Measurements from ENCODE around the gene APOOL.

Gene APOOL

DNA sequence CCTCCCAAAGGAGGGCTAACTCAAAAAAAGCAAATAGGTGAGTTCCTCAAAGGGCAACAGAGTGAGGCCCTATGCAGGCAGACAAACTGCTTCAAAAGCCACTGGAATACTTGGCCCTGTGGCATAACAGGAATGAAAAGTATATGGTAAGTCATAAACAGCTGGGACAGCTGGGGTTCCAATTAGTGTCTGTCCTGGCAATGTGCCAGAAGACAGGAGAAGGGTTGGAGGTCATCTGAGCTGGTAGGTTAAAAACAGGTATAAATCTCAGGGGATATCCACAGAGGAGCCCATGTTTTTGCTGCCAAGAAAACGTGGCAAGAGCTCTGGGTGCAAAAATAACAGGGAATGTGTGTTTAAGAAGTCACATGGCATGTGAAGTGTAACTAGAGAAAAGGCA lies 111.6 kb downstream of the APOOL start:
- in situ Hi-C loops (cut with HindIII; ENCODE audit: low sequenced_read_pairs) = no loop called here
- TF ChIP-seq, protein P1, sequence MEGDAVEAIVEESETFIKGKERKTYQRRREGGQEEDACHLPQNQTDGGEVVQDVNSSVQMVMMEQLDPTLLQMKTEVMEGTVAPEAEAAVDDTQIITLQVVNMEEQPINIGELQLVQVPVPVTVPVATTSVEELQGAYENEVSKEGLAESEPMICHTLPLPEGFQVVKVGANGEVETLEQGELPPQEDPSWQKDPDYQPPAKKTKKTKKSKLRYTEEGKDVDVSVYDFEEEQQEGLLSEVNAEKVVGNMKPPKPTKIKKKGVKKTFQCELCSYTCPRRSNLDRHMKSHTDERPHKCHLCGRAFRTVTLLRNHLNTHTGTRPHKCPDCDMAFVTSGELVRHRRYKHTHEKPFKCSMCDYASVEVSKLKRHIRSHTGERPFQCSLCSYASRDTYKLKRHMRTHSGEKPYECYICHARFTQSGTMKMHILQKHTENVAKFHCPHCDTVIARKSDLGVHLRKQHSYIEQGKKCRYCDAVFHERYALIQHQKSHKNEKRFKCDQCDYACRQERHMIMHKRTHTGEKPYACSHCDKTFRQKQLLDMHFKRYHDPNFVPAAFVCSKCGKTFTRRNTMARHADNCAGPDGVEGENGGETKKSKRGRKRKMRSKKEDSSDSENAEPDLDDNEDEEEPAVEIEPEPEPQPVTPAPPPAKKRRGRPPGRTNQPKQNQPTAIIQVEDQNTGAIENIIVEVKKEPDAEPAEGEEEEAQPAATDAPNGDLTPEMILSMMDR (IDR thresholded peaks at IDR 0.05; ENCODE audit: low read depth, low read length, missing control alignments) = no peak
- no peak for DNase-seq (ENCODE audit: low read depth)
- no peak overlapping the region for H3K4me3 ChIP-seq (ENCODE audit: low read depth, low read length)

DNA sequence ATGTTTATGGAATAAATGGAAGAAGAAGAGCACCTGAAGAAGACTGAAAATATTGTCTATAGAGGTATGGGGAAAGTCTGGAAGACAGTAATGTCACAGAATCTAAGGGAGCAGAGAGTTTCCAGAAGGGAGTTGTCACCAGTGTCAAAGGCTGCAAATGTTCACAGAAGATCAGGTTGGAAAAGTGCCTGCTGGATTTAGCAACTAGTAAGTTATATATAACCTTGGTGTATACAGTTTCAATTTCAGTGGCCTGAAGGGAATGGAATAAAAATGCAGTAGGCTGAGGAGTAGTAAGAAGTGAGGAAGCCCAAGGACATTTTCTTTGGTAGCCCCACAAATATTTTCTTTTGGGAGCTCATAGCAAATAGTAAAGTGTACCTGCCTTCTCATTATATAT lies 132.7 kb downstream of the APOOL start:
- in situ Hi-C loops (cut with HindIII; ENCODE audit: low sequenced_read_pairs) = no loop called here
- H3K4me3 ChIP-seq (ENCODE audit: low read depth, low read length) = no peak overlapping the region
- TF ChIP-seq, protein P1 (IDR thresholded peaks at IDR 0.05; ENCODE audit: low read depth, low read length, missing control alignments) = no peak
- DNase-seq (ENCODE audit: low read depth) = no peak

DNA sequence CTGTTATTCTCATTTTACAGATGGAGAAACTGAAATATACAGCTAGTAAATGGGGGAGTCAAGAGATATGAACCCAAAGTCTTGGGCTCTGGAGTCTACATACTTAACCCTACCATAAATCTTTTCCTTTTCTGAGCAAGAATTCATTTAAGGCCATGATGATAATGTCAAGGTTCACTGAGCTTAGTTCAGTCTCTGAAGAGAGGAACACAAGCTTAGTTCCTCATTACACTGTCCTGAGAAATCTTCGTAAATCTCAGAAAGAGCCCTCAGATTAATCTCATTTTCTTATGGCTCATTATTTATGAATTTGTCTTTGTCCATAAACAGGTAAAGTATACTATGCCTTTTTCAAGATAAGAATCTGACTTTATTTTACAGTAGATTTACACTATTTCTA lies 135.7 kb downstream of the APOOL start:
- no peak for DNase-seq (ENCODE audit: low read depth)
- TF ChIP-seq, protein P1 (IDR thresholded peaks at IDR 0.05; ENCODE audit: low read depth, low read length, missing control alignments) = no peak
- in situ Hi-C loops (cut with HindIII; ENCODE audit: low sequenced_read_pairs) = no loop called here
- H3K4me3 ChIP-seq (ENCODE audit: low read depth, low read length) = no peak overlapping the region

DNA sequence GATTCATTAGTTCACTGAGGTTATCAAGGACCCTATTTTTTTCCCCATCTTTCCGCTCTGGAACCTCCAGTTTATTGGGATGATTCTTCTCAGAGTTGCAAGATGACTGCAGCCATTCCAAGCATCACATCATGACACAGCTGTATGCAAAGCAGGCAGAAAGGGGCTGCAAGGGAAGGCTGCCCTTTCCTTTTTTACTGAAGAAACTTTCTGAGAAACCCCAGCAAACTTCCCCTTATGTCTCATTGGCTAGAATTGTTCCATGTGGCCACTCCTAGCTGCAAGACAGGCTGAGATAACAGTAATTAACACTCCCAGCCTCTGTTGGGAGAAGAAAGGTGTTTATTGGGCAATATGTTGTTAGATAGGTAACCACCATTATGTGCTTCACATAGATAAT lies 137.3 kb downstream of the APOOL start:
- in situ Hi-C loops (cut with HindIII; ENCODE audit: low sequenced_read_pairs) = no loop called here
- no peak overlapping the region for H3K4me3 ChIP-seq (ENCODE audit: low read depth, low read length)
- TF ChIP-seq, protein P1 (IDR thresholded peaks at IDR 0.05; ENCODE audit: low read depth, low read length, missing control alignments) = no peak
- DNase-seq (ENCODE audit: low read depth) = no peak
